GM21786 (cell line): ENCODE data around the gene RAPGEF2.

Experiments used
- ATAC-seq: cut with Tn5 transposase; IDR thresholded peaks from one replicate; pipeline ENCODE4 v1.9.1; 2021; ENCODE audit not compliant: unreplicated experiment

The RAPGEF2 gene

GRCh38 chr4:159269116-159269515 is 166.2 kb downstream of the RAPGEF2 start:
- ATAC-seq = no peak

GRCh38 chr4:159269956-159270355 is 167.1 kb downstream of the RAPGEF2 start:
- no peak for ATAC-seq

- no peak for ATAC-seq
These were observed 169.0 kb downstream of the RAPGEF2 start for GRCh38 chr4:159271856-159272255.

GRCh38 chr4:159272273-159273140 is 169.6 kb downstream of the RAPGEF2 start:
- no peak for ATAC-seq

- ATAC-seq = no peak
These were observed 170.2 kb downstream of the RAPGEF2 start for GRCh38 chr4:159273141-159273438.

GRCh38 chr4:159273841-159274240 is 171.0 kb downstream of the RAPGEF2 start:
- no peak for ATAC-seq

- ATAC-seq = no peak
These were observed 175.5 kb downstream of the RAPGEF2 start for GRCh38 chr4:159278399-159278798.

GRCh38 chr4:159279084-159279483 is 176.2 kb downstream of the RAPGEF2 start:
- no peak for ATAC-seq

- ATAC-seq = no peak
These were observed 177.7 kb downstream of the RAPGEF2 start for GRCh38 chr4:159280442-159281172.

GRCh38 chr4:159281771-159282170 is 178.9 kb downstream of the RAPGEF2 start:
- ATAC-seq = no peak

GRCh38 chr4:159282329-159282728 is 179.4 kb downstream of the RAPGEF2 start:
- no peak for ATAC-seq

GRCh38 chr4:159282944-159283343 is 180.1 kb downstream of the RAPGEF2 start:
- no peak for ATAC-seq

GRCh38 chr4:159283696-159284095 is 180.8 kb downstream of the RAPGEF2 start:
- no peak for ATAC-seq

GRCh38 chr4:159284113-159284512 is 181.2 kb downstream of the RAPGEF2 start:
- ATAC-seq = no peak

- ATAC-seq = no peak
These were observed 181.9 kb downstream of the RAPGEF2 start for GRCh38 chr4:159284733-159285132.

- ATAC-seq = no peak
These were observed 184.9 kb downstream of the RAPGEF2 start for GRCh38 chr4:159287767-159288166.

- no peak for ATAC-seq
These were observed 186.8 kb downstream of the RAPGEF2 start for GRCh38 chr4:159289682-159290081.

GRCh38 chr4:159290321-159291030 is 187.6 kb downstream of the RAPGEF2 start:
- no peak for ATAC-seq

- no peak for ATAC-seq
These were observed 188.3 kb downstream of the RAPGEF2 start for GRCh38 chr4:159291176-159291575.

- no peak for ATAC-seq
These were observed 189.4 kb downstream of the RAPGEF2 start for GRCh38 chr4:159292137-159292896.
